Neural cell (in vitro differentiated cells): ENCODE results near the gene TXNDC9. TPM values are rescaled to one million over a fixed set of nuclear protein-coding genes. Genes with fewer than 3 reads are reported as not detected.

Experiments
- H2AFZ ChIP-seq: fragments of 200-600, 300-800 bp; sonication (generic), shearing (Covaris generic); 2 replicates; pipeline ENCODE4 v1.6.0; 2014; ENCODE audit warnings: low read depth, mild to moderate bottlenecking, antibody characterized with exemption, low read length, moderate library complexity
- H3F3A ChIP-seq: fragments of 200-600 bp; shearing (Covaris generic); 2 replicates; pipeline ENCODE4 v1.6.1; 2016; ENCODE audit warnings: mild to moderate bottlenecking, moderate library complexity, mixed read lengths, antibody characterized with exemption, low read length; ENCODE audit not compliant: insufficient read depth, poor library complexity, severe bottlenecking
- H3K27ac ChIP-seq: fragments of 200-600, 300-800 bp; sonication (generic), shearing (Covaris generic); 2 replicates; pipeline ENCODE4 v1.5.1; 2014; ENCODE audit warnings: mild to moderate bottlenecking, low read length, moderate library complexity
- H3K27me3 ChIP-seq: fragments of 300-800, 200-600 bp; sonication (generic), shearing (Covaris generic); 2 replicates; pipeline ENCODE4 v1.6.0; 2014; ENCODE audit warnings: mild to moderate bottlenecking, low read depth, low read length, moderate library complexity; ENCODE audit not compliant: insufficient read depth
- H3K36me3 ChIP-seq: fragments of 300-800, 200-600 bp; sonication (generic), shearing (Covaris generic); 2 replicates; pipeline ENCODE4 v1.5.1; 2014; ENCODE audit warnings: mild to moderate bottlenecking, antibody characterized with exemption, low read length, moderate library complexity; ENCODE audit not compliant: insufficient read depth
- H3K4me2 ChIP-seq: fragments of 300-800, 200-600 bp; sonication (generic), shearing (Covaris generic); 2 replicates; pipeline ENCODE4 v1.6.0; 2014; ENCODE audit warnings: mild to moderate bottlenecking, low read length
- H3K4me3 ChIP-seq: fragments of 300-800, 200-600 bp; sonication (generic), shearing (Covaris generic); 2 replicates; pipeline ENCODE4 v1.5.1; 2014; ENCODE audit warnings: mild to moderate bottlenecking, low read length, moderate library complexity
- H3K79me2 ChIP-seq: fragments of 200-600 bp; shearing (Covaris generic); replicated peaks from 2 replicates; pipeline ENCODE4 v1.6.0; 2014; ENCODE audit warnings: mild to moderate bottlenecking, low read length, moderate library complexity; ENCODE audit not compliant: insufficient read depth
- H3K9ac ChIP-seq: fragments of 300-800, 200-600 bp; sonication (generic), shearing (Covaris generic); 2 replicates; pipeline ENCODE4 v1.6.1; 2016; ENCODE audit warnings: mild to moderate bottlenecking, low read length, mixed read lengths
- H3K9me2 ChIP-seq: fragments of 200-600 bp; shearing (Covaris generic); 2 replicates; pipeline ENCODE4 v1.6.1; 2016; ENCODE audit warnings: mild to moderate bottlenecking, low read length, mixed read lengths; ENCODE audit not compliant: insufficient read depth
- H3K9me3 ChIP-seq: fragments of 200-600, 300-800 bp; sonication (generic), shearing (Covaris generic); 2 replicates; pipeline ENCODE4 v1.6.1; 2016; ENCODE audit warnings: mild to moderate bottlenecking, mixed run types, low read length, moderate library complexity, mixed read lengths
- H4K20me1 ChIP-seq: fragments of 200-600 bp; shearing (Covaris generic); 2 replicates; pipeline ENCODE4 v1.6.1; 2016; ENCODE audit warnings: mild to moderate bottlenecking, mixed run types; ENCODE audit not compliant: insufficient read depth
- CTCF ChIP-seq: fragments of 450-650 bp; IDR thresholded peaks from 2 replicates; pipeline ENCODE4 v1.5.1; 2014; ENCODE audit warnings: antibody characterized with exemption, mild to moderate bottlenecking, moderate library complexity; ENCODE audit not compliant: poor library complexity, severe bottlenecking
- EP300 ChIP-seq: fragments of 450-650 bp; conservative IDR thresholded peaks from 2 replicates; pipeline ENCODE4 v1.6.1; 2014; ENCODE audit warnings: antibody characterized with exemption, mild to moderate bottlenecking, moderate library complexity; ENCODE audit not compliant: poor library complexity, severe bottlenecking
- MXI1 ChIP-seq: fragments of 450-650 bp; conservative IDR thresholded peaks from 2 replicates; pipeline ENCODE4 v1.6.1; 2014; ENCODE audit warnings: antibody characterized with exemption, mild to moderate bottlenecking; ENCODE audit not compliant: poor library complexity, severe bottlenecking
- POLR2AphosphoS5 ChIP-seq: IDR thresholded peaks from 2 replicates; pipeline ENCODE4 v1.6.1; 2012
- RAD21 ChIP-seq: fragments of 450-650 bp; conservative IDR thresholded peaks from 2 replicates; pipeline ENCODE4 v1.6.1; 2014; ENCODE audit warnings: antibody characterized with exemption, mild to moderate bottlenecking, moderate library complexity
- SMC3 ChIP-seq: fragments of 450-650 bp; conservative IDR thresholded peaks from 2 replicates; pipeline ENCODE4 v1.6.1; 2014; ENCODE audit warnings: antibody characterized with exemption, mild to moderate bottlenecking, moderate library complexity; ENCODE audit not compliant: poor library complexity
- TAF1 ChIP-seq: IDR thresholded peaks from 2 replicates; pipeline ENCODE4 v1.6.1; 2012; ENCODE audit warnings: low read depth
- polyA minus RNA-seq: library from RNA; depleted of rRNA, polyadenylated mRNA; stranded (reverse); fragments of >200 nt; gene quantifications from 2 replicates; pipeline ENCODE4 v1.2.3, GENCODE V29; 2014
- polyA plus RNA-seq: library from polyadenylated mRNA; depleted of rRNA; stranded (reverse); fragments of >200 nt; gene quantifications from 2 replicates; pipeline ENCODE4 v1.2.3, GENCODE V29; 2014
- TF ChIP-seq, protein P1 (sequence below): IDR thresholded peaks from 2 replicates; pipeline ENCODE4 v1.6.1; 2012; ENCODE audit warnings: borderline replicate concordance

Gene TXNDC9
- polyA plus RNA-seq: 88.1 and 90.5 TPM in 2 replicates
- polyA minus RNA-seq: 79.4 and 84.4 TPM in 2 replicates

GRCh38 chr2:99335911-99336803 lies at the start of gene TXNDC9:
TSS of gene TXNDC9 (minus strand) at chr2:99336333. CDS start at chr2:99333210, 3,123 bp downstream.
- H3K27me3 ChIP-seq: no peaks in the 10 kb centered on the region
- no peaks in the 10 kb centered on the region for H3K36me3 ChIP-seq

GRCh38 chr2:99382143-99382542 lies 46.0 kb upstream of the TXNDC9 start:
- no peaks in the 10 kb centered on the region for H3K9me2 ChIP-seq
- no peak overlapping the region for H3K4me2 ChIP-seq
- TF ChIP-seq SMC3 (no peak), EP300 (no peak)
- H3K9ac ChIP-seq: no peak overlapping the region
- no peak overlapping the region for H3K4me3 ChIP-seq
- H3F3A ChIP-seq: no peaks in the 10 kb centered on the region
- H3K79me2 ChIP-seq: no peaks in the 10 kb centered on the region
- H3K36me3 ChIP-seq: peaks cover 8% of the 10 kb centered on the region
- no peaks in the 10 kb centered on the region for H4K20me1 ChIP-seq
- no peaks in the 10 kb centered on the region for H3K9me3 ChIP-seq
- no peak overlapping the region for H2AFZ ChIP-seq
- H3K27me3 ChIP-seq: no peaks in the 10 kb centered on the region
- no peak overlapping the region for H3K27ac ChIP-seq

More at GRCh38 chr2:99335911-99336803, at the start of gene TXNDC9:
- Histone ChIP-seq H3K9me3 (no peaks in the 10 kb centered on the region), H3K4me2 (peak within 1 kb of the TSS; percentile 86), H2AFZ (peak within 1 kb of the TSS; percentile 81), H3K27ac (peak within 1 kb of the TSS; percentile 83), H3K79me2 (peaks cover 41% of the 10 kb centered on the region), H4K20me1 (no peaks in the 10 kb centered on the region), H3F3A (peaks cover 3% of the 10 kb centered on the region), H3K9ac (peak within 1 kb of the TSS; percentile 80), H3K4me3 (peak within 1 kb of the TSS; percentile 96), H3K9me2 (no peaks in the 10 kb centered on the region)
- TF ChIP-seq MXI1: peak; percentile 89
- peak; percentile 73 for TF ChIP-seq TAF1
- no peak for TF ChIP-seq SMC3
- TF ChIP-seq CTCF: no peak
- TF ChIP-seq, protein P1, sequence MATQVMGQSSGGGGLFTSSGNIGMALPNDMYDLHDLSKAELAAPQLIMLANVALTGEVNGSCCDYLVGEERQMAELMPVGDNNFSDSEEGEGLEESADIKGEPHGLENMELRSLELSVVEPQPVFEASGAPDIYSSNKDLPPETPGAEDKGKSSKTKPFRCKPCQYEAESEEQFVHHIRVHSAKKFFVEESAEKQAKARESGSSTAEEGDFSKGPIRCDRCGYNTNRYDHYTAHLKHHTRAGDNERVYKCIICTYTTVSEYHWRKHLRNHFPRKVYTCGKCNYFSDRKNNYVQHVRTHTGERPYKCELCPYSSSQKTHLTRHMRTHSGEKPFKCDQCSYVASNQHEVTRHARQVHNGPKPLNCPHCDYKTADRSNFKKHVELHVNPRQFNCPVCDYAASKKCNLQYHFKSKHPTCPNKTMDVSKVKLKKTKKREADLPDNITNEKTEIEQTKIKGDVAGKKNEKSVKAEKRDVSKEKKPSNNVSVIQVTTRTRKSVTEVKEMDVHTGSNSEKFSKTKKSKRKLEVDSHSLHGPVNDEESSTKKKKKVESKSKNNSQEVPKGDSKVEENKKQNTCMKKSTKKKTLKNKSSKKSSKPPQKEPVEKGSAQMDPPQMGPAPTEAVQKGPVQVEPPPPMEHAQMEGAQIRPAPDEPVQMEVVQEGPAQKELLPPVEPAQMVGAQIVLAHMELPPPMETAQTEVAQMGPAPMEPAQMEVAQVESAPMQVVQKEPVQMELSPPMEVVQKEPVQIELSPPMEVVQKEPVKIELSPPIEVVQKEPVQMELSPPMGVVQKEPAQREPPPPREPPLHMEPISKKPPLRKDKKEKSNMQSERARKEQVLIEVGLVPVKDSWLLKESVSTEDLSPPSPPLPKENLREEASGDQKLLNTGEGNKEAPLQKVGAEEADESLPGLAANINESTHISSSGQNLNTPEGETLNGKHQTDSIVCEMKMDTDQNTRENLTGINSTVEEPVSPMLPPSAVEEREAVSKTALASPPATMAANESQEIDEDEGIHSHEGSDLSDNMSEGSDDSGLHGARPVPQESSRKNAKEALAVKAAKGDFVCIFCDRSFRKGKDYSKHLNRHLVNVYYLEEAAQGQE: peak; percentile 82
- TF ChIP-seq EP300: peak; percentile 49
- peak; percentile 95 for TF ChIP-seq POLR2AphosphoS5
- TF ChIP-seq RAD21: no peak
